HepG2 (cell line): ENCODE data around the gene C6orf136. TPM values are rescaled to one million over a fixed set of nuclear protein-coding genes. Genes with fewer than 3 reads are reported as not detected.

ENCODE experiments used
- DR1 ChIP-seq: sonication (generic); formaldehyde crosslinking; IDR thresholded peaks from 2 replicates; pipeline ENCODE4 v1.8.0; 2021; ENCODE audit warnings: mild to moderate bottlenecking, missing genetic modification reagents, inconsistent platforms
- JDP2 ChIP-seq: sonication (generic); formaldehyde crosslinking; IDR thresholded peaks from 2 replicates; pipeline ENCODE4 v1.8.1; 2022; ENCODE audit warnings: missing genetic modification reagents, borderline replicate concordance
- LRRFIP1 ChIP-seq: sonication (generic); formaldehyde crosslinking; conservative IDR thresholded peaks from 2 replicates; pipeline ENCODE4 v1.4.0; 2020; ENCODE audit warnings: missing genetic modification reagents
- MTF2 ChIP-seq: sonication (generic); formaldehyde crosslinking; IDR thresholded peaks from 2 replicates; pipeline ENCODE4 v1.5.0; 2020; ENCODE audit warnings: missing genetic modification reagents, borderline replicate concordance
- NCOA5 ChIP-seq: sonication (generic); formaldehyde crosslinking; IDR thresholded peaks from 2 replicates; pipeline ENCODE4 v1.4.0; 2020; ENCODE audit warnings: missing genetic modification reagents
- PLSCR1 ChIP-seq: sonication (generic); formaldehyde crosslinking; IDR thresholded peaks from 2 replicates; pipeline ENCODE4 v1.5.0; 2020; ENCODE audit warnings: missing genetic modification reagents, mild to moderate bottlenecking, borderline replicate concordance
- RBFOX2 ChIP-seq: fragments of 200-400 bp; formaldehyde crosslinking; IDR thresholded peaks from 2 replicates; pipeline ENCODE4 v1.6.1; 2017; ENCODE audit warnings: low read depth, mild to moderate bottlenecking, low read length
- TARDBP ChIP-seq: sonication (generic); formaldehyde crosslinking; IDR thresholded peaks from 2 replicates; pipeline ENCODE4 v1.8.0; 2022; ENCODE audit warnings: mild to moderate bottlenecking, missing genetic modification reagents
- ZNF205 ChIP-seq: IDR thresholded peaks from 2 replicates; pipeline ENCODE4 v1.6.1; 2018; ENCODE audit warnings: missing biosample characterization, missing genetic modification reagents
- ZNF326 ChIP-seq: sonication (generic); formaldehyde crosslinking; IDR thresholded peaks from 2 replicates; pipeline ENCODE4 v1.4.0; 2020; ENCODE audit warnings: missing genetic modification reagents, borderline replicate concordance
- ZNF503 ChIP-seq: sonication (generic); formaldehyde crosslinking; IDR thresholded peaks from 2 replicates; pipeline ENCODE4 v1.4.0; 2020; ENCODE audit warnings: missing genetic modification reagents
- ZNF546 ChIP-seq: sonication (generic); formaldehyde crosslinking; conservative IDR thresholded peaks from 2 replicates; pipeline ENCODE4 v1.8.1; 2023; ENCODE audit warnings: mild to moderate bottlenecking, missing genetic modification reagents
- ZNF687 ChIP-seq: sonication (generic); formaldehyde crosslinking; IDR thresholded peaks from 2 replicates; pipeline ENCODE4 v1.5.1; 2020; ENCODE audit warnings: mild to moderate bottlenecking, missing genetic modification reagents, moderate library complexity
- ZNF761 ChIP-seq: sonication (generic); formaldehyde crosslinking; conservative IDR thresholded peaks from 2 replicates; pipeline ENCODE4 v1.4.0; 2020; ENCODE audit warnings: mild to moderate bottlenecking, missing genetic modification reagents
- ZNF788 ChIP-seq: sonication (generic); formaldehyde crosslinking; IDR thresholded peaks from 2 replicates; pipeline ENCODE4 v1.5.0; 2020; ENCODE audit warnings: mild to moderate bottlenecking, missing genetic modification reagents, borderline replicate concordance
- polyA plus RNA-seq, 8 experiments: library from polyadenylated mRNA; depleted of rRNA in 3 of 8; stranded (reverse) in 7 of 8; unstranded in 1 of 8; fragments of >200 nt; fragmentation: Illumina TruSeq in 4 of 8; extraction: Trizol in 4 of 8; gene quantifications; 2 replicates each; pipeline versions ENCODE4 v1.2.1 to v1.2.3, GENCODE V29; 2011 to 2016; ENCODE audit warnings: low read depth in 4 of 8, missing spikeins in 1 of 8, mixed read lengths in 1 of 8; ENCODE audit not compliant: insufficient read depth in 1 of 8
- total RNA-seq, 5 experiments: library from RNA; depleted of rRNA; stranded (reverse); fragments of >200 nt; fragmentation: Illumina TruSeq; extraction: Trizol; gene quantifications; 2 replicates each; pipeline ENCODE4 v1.2.3, GENCODE V29; 2016; ENCODE audit warnings: low read depth in 1 of 5
- TF ChIP-seq, protein P1 (sequence below): sonication (generic); formaldehyde crosslinking; IDR thresholded peaks from 2 replicates; pipeline ENCODE4 v1.5.0; 2020; ENCODE audit warnings: missing genetic modification reagents

C6orf136 gene
- total and polyA plus RNA-seq, 2 of the 13 experiments (the other 11 are each of a cell fraction or from before 2014, with no cell fraction given): 12.0 to 26.2 TPM

DNA sequence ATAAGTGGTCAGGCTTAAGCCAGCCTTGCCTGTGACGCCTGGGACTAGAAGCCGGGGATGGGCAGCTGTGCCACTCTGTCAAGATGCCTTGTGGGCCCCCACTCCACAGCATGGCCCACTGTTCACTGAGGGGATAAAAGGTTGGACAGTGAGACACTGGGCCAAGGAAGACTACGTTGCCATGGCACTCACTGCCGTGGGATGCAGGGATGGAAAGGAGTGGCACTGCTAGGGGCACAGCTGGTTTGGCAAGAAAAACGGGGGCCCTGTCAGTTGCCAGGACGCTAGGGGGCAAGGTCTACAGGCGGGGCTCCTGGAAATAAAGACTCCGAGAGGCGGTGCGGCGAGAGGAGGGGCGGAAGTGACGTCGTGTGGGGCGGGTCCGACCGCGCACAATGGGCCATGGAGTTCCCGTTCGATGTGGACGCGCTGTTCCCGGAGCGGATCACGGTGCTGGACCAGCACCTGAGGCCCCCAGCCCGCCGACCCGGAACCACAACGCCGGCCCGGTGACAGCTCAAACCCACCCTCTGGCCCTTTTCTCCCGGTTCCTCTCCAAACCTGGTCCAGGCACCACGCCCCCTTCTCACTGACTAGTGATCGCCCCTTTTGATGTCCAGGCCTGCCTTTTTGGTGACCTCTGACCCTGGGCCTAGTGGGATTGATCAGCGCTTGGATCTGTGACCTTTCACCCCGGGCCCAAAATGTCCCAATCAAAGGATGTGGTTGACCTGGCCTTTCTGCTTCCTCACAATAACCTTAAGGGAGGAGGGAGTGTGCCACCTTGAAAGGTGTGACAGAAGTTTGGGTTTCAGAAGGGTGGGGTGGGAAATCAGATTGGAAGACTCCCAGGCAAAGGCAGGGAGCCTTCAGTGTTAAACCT, 20.2 kb upstream of the C6orf136 start, which contains the start of gene ATAT1 (continued):
- TF ChIP-seq ZNF687 (peak; percentile 99), DR1 (CRISPR knock-in tag) (peak; percentile 40; the same call in 1 of the 2 replicates), ZNF788 (CRISPR knock-in tag) (peak; percentile 96), PLSCR1 (CRISPR knock-in tag) (no peak), ZNF761 (CRISPR knock-in tag) (peak; percentile 47; the same call in 1 of the 2 replicates), MTF2 (CRISPR knock-in tag) (no peak; the same call in 1 of the 2 replicates), ZNF546 (CRISPR knock-in tag) (no peak), NCOA5 (no peak), ZNF326 (CRISPR knock-in tag) (no peak), TARDBP (CRISPR knock-in tag) (peak; percentile 70; the same call in 1 of the 2 replicates), RBFOX2 (peak; percentile 95), JDP2 (CRISPR knock-in tag) (no peak), LRRFIP1 (no peak), ZNF205 (CRISPR knock-in tag) (0 out of 2 replicates have a peak, but pooled peaks have one; percentile 23), ZNF503 (CRISPR knock-in tag) (no peak)
- TF ChIP-seq, protein P1, sequence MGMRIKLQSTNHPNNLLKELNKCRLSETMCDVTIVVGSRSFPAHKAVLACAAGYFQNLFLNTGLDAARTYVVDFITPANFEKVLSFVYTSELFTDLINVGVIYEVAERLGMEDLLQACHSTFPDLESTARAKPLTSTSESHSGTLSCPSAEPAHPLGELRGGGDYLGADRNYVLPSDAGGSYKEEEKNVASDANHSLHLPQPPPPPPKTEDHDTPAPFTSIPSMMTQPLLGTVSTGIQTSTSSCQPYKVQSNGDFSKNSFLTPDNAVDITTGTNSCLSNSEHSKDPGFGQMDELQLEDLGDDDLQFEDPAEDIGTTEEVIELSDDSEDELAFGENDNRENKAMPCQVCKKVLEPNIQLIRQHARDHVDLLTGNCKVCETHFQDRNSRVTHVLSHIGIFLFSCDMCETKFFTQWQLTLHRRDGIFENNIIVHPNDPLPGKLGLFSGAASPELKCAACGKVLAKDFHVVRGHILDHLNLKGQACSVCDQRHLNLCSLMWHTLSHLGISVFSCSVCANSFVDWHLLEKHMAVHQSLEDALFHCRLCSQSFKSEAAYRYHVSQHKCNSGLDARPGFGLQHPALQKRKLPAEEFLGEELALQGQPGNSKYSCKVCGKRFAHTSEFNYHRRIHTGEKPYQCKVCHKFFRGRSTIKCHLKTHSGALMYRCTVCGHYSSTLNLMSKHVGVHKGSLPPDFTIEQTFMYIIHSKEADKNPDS: peak; percentile 86; the same call in 1 of the 2 replicates
